Activated naive CD4-positive, alpha-beta T cell treated with anti-CD3 and anti-CD28 coated beads for 36 hours (primary cell): ENCODE results near the gene CPN2. TPM values are rescaled to one million over a fixed set of nuclear protein-coding genes. Genes with fewer than 3 reads are reported as not detected.

Experiments used
- CTCF ChIA-PET: fragments of 350-600 bp; sonication (Branson Sonifier 250); formaldehyde crosslinking; loops from one replicate; lab custom pipeline; 2021; ENCODE audit warnings: antibody characterized with exemption; lab: Charles Lee
- DNase-seq: peaks from one replicate; pipeline ENCODE4 v3.0.0-alpha.2; 2020
- H3K27ac Mint-ChIP-seq: one replicate; pipeline ENCODE4 v1.8.0; 2021; ENCODE audit warnings: mild to moderate bottlenecking, mixed read lengths
- H3K27me3 Mint-ChIP-seq: one replicate; pipeline ENCODE4 v1.8.0; 2021; ENCODE audit warnings: low read depth, mixed read lengths
- H3K36me3 Mint-ChIP-seq: one replicate; pipeline ENCODE4 v1.8.0; 2021; ENCODE audit warnings: low read depth, mixed read lengths
- H3K4me1 Mint-ChIP-seq: one replicate; pipeline ENCODE4 v1.8.0; 2021; ENCODE audit warnings: low read depth, mixed read lengths
- H3K4me3 Mint-ChIP-seq: one replicate; pipeline ENCODE4 v1.8.0; 2021; ENCODE audit warnings: mild to moderate bottlenecking, moderate library complexity, mixed read lengths
- H3K9me3 Mint-ChIP-seq: one replicate; pipeline ENCODE4 v1.8.0; 2021; ENCODE audit warnings: mixed read lengths
- intact Hi-C: fragments of 100-400 bp; cut with micrococcal nuclease; formaldehyde crosslinking; loops from one replicate; pipeline ENCODE4 v1.15.1; 2023
- total RNA-seq, 2 experiments: library from RNA; stranded (reverse); gene quantifications; one replicate each; pipeline ENCODE4 v1.2.3, GENCODE V29; 2021

Gene CPN2
- total RNA-seq, 2 experiments from 2014 or later, result not detected

GRCh38 chr3:194333212-194333980 lies 17.7 kb downstream of the CPN2 start:
- Mint-ChIP-seq H3K27me3 (peaks cover 18% of the 10 kb centered on the region), H3K36me3 (no peaks in the 10 kb centered on the region), H3K9me3 (no peaks in the 10 kb centered on the region), H3K27ac (no peak overlapping the region), H3K4me1 (peaks cover 11% of the 10 kb centered on the region), H3K4me3 (peak overlapping the region; percentile 68)
- intact Hi-C loops, result loop anchor here (1.0 to 5.0 kb wide), 8 partner anchors 63 to 929 kb away; partner anchors contain the start of gene TMEM44
- CTCF ChIA-PET, result interaction anchor here (0.5 to 5.3 kb wide), 16 partner anchors 11 to 1145 kb away, joined by 3 to 75 read pairs (median 4); partner anchors contain the start of gene GP5
- DNase-seq, result peak; percentile 93

DNA sequence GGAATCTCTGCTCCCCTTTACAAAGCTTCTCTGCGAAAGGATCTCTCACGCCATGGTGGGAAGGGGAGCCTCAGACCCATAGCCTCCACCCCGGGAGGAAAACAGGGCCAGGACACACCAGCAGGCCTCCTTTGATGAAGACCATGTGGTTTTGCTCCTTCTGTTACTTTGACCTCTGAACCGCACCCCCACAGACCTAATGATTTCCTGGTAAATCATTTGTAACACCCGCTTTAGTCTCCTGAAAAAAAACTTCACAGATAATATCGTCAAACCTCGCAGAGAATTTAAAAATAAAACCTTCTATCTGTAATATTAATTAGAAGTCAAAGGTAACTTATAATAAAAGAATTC lies 18.3 kb downstream of the CPN2 start:
- H3K27ac Mint-ChIP-seq, result no peak overlapping the region
- H3K36me3 Mint-ChIP-seq, result no peaks in the 10 kb centered on the region
- H3K4me3 Mint-ChIP-seq, result peak overlapping the region; percentile 48
- peaks cover 11% of the 10 kb centered on the region for H3K4me1 Mint-ChIP-seq
- no peak for DNase-seq
- intact Hi-C loops, result loop anchor here (1.0 to 5.0 kb wide), 8 partner anchors 64 to 929 kb away; partner anchors contain the start of gene TMEM44
- H3K27me3 Mint-ChIP-seq, result peaks cover 18% of the 10 kb centered on the region
- no peaks in the 10 kb centered on the region for H3K9me3 Mint-ChIP-seq
- CTCF ChIA-PET, result interaction anchor here (0.7 to 5.3 kb wide), 6 partner anchors 12 to 399 kb away, joined by 3 to 75 read pairs (median 20); partner anchors contain the start of gene GP5

DNA sequence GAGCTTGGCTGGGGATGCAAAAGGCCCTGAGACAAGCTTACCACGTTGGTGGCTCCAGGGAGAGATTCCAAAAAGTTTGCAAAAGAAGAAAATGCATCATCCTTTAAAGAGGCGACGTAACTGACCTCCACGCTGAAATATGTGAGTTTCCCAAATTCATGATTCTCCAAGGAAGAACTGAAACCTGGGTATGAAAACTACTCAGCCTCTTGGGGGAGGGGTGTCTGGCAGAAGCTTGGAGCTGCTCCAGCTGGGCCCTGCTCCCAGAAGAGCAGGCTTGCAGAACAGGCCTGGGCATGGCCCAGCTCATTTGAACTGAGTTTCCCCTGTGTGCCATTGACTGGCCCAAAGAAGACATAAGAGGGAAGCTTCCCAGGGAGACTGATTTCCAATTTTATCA lies 20.5 kb downstream of the CPN2 start:
- no peak for DNase-seq
- H3K4me3 Mint-ChIP-seq, result no peak overlapping the region

DNA sequence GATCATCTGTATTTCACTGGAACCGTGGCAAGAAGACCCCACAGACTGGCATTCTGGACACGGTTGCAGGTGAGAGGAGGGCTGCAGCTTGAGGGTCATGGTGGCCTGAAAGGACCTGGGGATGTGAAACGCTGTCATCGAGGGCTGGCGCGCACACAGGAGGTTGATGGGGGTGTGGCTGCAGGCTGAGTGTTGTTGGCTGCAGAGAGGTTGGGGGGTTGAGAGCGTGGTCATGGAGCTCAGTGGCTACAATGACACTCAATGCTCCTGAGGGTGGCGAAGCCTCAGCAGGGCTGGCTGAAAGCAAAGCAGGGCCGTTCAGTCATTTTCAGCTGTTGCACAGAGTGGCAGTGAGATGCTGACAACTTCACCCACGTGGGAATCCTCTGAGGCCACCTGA lies 21.0 kb downstream of the CPN2 start:
- intact Hi-C loops, result loop anchor here (5.0 kb wide), 2 partner anchors 142 to 932 kb away; no protein-coding TSS in a partner anchor
- Mint-ChIP-seq H3K27me3 (peaks cover 18% of the 10 kb centered on the region), H3K4me3 (no peak overlapping the region), H3K9me3 (no peaks in the 10 kb centered on the region), H3K36me3 (no peaks in the 10 kb centered on the region), H3K4me1 (peaks cover 11% of the 10 kb centered on the region), H3K27ac (no peak overlapping the region)
- CTCF ChIA-PET, result interaction anchor here (0.9 to 3.3 kb wide), 4 partner anchors 9 to 738 kb away, joined by 3 to 14 read pairs (median 4); no protein-coding TSS in a partner anchor
- no peak for DNase-seq

More for the DNA sequence above, 20.5 kb downstream of the CPN2 start:
- Mint-ChIP-seq H3K27ac (no peak overlapping the region), H3K36me3 (no peaks in the 10 kb centered on the region), H3K27me3 (peaks cover 18% of the 10 kb centered on the region), H3K9me3 (no peaks in the 10 kb centered on the region), H3K4me1 (peaks cover 11% of the 10 kb centered on the region)
- CTCF ChIA-PET, result interaction anchor here (0.9 to 3.3 kb wide), 5 partner anchors 9 to 738 kb away, joined by 3 to 14 read pairs (median 4); no protein-coding TSS in a partner anchor
- intact Hi-C loops, result loop anchor here (5.0 kb wide), 2 partner anchors 142 to 932 kb away; no protein-coding TSS in a partner anchor

DNA sequence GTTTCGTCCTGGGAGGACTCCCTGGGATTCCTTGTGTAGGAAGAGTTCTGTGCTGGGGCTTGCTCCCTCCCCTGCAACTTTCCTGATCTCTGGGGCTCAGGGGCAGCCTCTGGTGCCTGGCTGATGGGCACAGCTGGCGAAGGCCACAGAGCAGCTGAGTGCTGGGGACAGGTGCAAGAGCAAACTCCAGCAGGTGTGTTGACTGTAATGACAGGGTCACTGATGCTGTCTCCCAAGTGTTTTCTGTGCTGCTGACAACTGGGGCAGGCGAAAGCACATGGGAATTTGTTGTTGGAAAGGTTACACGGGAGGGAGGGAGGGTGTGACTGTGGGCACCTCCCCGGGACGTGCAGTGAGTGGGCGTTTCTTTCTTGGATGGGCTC lies 21.6 kb downstream of the CPN2 start:
- intact Hi-C loops, result no loop called here
- H3K4me1 Mint-ChIP-seq, result peaks cover 11% of the 10 kb centered on the region
- H3K4me3 Mint-ChIP-seq, result no peak overlapping the region
- H3K9me3 Mint-ChIP-seq, result no peaks in the 10 kb centered on the region
- peaks cover 18% of the 10 kb centered on the region for H3K27me3 Mint-ChIP-seq
- no peaks in the 10 kb centered on the region for H3K36me3 Mint-ChIP-seq
- DNase-seq, result no peak
- no peak overlapping the region for H3K27ac Mint-ChIP-seq
- CTCF ChIA-PET, result interaction anchor here (1.3 to 3.3 kb wide), 2 partner anchors 10 to 13 kb away, joined by 3 to 14 read pairs; no protein-coding TSS in a partner anchor

- Mint-ChIP-seq H3K9me3 (no peaks in the 10 kb centered on the region), H3K36me3 (no peaks in the 10 kb centered on the region), H3K4me3 (no peak overlapping the region), H3K27ac (no peak overlapping the region), H3K27me3 (peaks cover 18% of the 10 kb centered on the region), H3K4me1 (peaks cover 11% of the 10 kb centered on the region)
- DNase-seq, result no peak
- CTCF ChIA-PET, result interaction anchor here (0.7 to 3.3 kb wide), 2 partner anchors 14 to 75 kb away, joined by 3 to 14 read pairs; no protein-coding TSS in a partner anchor
- intact Hi-C loops, result no loop called here
Measured at GRCh38 chr3:194328942-194329582, 22.1 kb downstream of the CPN2 start.

GRCh38 chr3:194328053-194328657 lies 23.0 kb downstream of the CPN2 start:
- Mint-ChIP-seq H3K36me3 (no peaks in the 10 kb centered on the region), H3K27me3 (peaks cover 12% of the 10 kb centered on the region), H3K4me1 (peaks cover 4% of the 10 kb centered on the region), H3K9me3 (no peaks in the 10 kb centered on the region), H3K27ac (no peak overlapping the region), H3K4me3 (no peak overlapping the region)
- peak; percentile 37 for DNase-seq
- CTCF ChIA-PET, result interaction anchor here (0.7 to 3.3 kb wide), 3 partner anchors 15 to 76 kb away, joined by 3 to 14 read pairs (median 3); no protein-coding TSS in a partner anchor
- intact Hi-C loops, result no loop called here

DNA sequence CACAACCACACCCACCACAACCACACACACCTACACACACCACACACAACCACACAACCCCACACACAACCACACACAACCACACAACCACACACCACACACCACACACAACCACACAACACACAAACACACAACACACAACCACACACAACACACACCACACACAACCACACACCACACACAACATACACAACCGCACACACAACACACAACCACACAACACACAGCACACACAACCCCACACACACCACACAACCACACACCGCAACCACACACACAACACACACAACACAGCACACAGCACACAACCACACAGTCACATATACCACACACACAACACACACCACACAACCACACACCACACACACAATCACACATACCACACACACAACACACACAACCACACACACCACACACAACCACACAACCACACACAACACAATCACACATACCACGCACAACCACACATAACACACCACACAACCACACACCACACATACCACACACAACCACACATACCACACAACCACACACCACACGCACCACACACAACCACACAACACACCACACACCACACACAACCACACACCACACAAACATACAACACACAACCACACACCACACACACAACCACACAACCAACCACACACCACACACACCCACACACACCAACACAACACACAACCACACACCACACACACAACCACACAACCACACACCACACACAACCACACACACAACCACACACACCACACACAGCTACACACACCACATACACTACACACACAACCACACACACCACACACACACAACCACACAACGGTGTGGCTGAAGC lies 23.7 kb downstream of the CPN2 start:
- CTCF ChIA-PET, result interaction anchor here (3.3 kb wide), 1 partner anchor 16 kb away, joined by 14 read pairs; no protein-coding TSS in a partner anchor
- Mint-ChIP-seq H3K27ac (no peak overlapping the region), H3K27me3 (peaks cover 5% of the 10 kb centered on the region), H3K9me3 (no peaks in the 10 kb centered on the region), H3K4me3 (no peak overlapping the region), H3K36me3 (no peaks in the 10 kb centered on the region), H3K4me1 (no peaks in the 10 kb centered on the region)
- intact Hi-C loops, result no loop called here
- no peak for DNase-seq

- intact Hi-C loops, result no loop called here
- DNase-seq, result no peak
Measured at GRCh38 chr3:194326968-194327217, 24.2 kb downstream of the CPN2 start.

DNA sequence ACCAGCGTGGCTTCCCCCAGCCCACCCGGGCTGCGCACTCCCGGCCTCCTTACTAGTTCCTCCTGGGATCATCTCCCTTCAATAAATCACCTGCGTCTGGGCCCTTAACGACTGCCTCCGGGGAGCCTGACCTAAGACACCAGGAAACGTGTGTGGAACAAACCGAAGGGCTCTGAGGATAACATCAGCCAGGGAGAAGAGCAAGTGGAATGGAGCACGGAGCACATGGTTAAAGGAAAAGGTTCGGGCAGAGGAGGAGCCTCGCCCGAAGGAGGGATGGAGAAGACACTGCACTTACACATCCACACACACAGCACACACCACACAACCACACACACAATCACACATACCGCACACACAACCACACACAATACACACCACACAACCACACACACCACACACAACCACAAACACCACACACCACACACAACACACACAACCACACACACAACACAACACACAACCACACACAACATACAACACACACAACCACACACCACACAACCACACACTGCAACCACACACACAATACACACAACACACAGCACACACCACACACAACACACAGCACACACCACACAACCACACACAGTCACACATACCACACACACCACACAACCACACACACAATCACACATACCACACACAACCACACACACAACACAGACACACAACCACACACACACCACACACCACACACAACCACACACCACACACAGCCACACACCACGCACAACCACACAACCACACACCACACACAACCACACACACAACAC lies 24.7 kb downstream of the CPN2 start:
- Mint-ChIP-seq H3K9me3 (no peaks in the 10 kb centered on the region), H3K36me3 (no peaks in the 10 kb centered on the region), H3K4me3 (no peak overlapping the region), H3K27me3 (no peaks in the 10 kb centered on the region), H3K4me1 (peaks cover 3% of the 10 kb centered on the region), H3K27ac (no peak overlapping the region)
- CTCF ChIA-PET, result interaction anchor here (1.6 kb wide), 1 partner anchor 17 kb away, joined by 6 read pairs; no protein-coding TSS in a partner anchor
- DNase-seq, result peak; percentile 37
- intact Hi-C loops, result no loop called here

More at GRCh38 chr3:194326968-194327217, 24.2 kb downstream of the CPN2 start:
- peaks cover 3% of the 10 kb centered on the region for H3K4me1 Mint-ChIP-seq
- no peak overlapping the region for H3K27ac Mint-ChIP-seq
- H3K4me3 Mint-ChIP-seq, result no peak overlapping the region
- CTCF ChIA-PET, result no interaction called here
- no peaks in the 10 kb centered on the region for H3K36me3 Mint-ChIP-seq
- H3K27me3 Mint-ChIP-seq, result peaks cover 2% of the 10 kb centered on the region
- H3K9me3 Mint-ChIP-seq, result no peaks in the 10 kb centered on the region
